Inflammatory macrophage (primary cell): Measurements from ENCODE around the gene TOMM40L.

Experiments used
- DNase-seq, 2 donors: peaks; one replicate each; pipeline ENCODE4 v3.0.0-alpha.2; 2020 to 2022

Gene TOMM40L

DNA sequence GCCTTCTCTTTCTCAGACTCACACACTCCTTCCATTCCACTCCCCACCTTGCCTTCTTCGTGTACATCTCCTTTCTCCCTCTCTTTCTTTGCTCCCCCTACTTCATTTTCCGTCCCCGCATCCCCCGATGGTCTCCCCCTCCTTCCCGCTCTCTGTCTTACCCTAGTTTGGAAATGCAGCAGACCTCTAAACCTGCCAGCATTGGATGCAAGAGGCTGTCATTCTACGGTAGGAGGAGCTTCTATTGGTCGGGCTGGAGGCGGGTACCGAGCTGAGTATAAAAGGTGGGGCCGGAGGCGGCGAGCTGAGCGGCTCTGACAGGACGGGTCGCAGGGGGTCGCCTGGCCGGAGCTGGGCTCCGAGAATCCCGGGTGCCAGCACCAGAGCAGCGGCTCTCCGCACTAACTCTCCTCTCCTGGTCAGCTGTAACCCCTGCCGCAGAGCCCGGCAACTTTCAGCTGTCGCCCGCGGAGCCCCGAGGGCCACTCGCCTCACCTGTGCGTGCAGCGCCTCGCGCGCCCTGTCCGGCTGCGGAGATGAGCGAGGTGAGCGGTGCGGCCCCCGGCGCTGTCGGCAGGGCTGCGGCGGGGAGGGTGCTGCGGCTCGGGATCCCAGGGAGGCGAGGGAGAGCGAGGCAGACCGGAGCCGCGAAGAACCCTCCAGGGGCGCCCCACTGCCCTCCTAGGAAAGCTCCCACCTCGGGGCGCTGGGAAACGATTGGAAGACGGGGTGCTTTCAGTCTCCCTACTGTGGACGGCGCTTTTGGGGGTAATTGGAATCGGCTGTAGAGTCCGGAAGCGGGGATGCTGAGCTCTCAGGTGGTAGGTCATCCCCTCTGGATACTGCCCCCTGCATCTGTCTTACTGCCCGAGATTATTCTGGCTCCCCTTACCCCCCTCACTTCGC is 32.8 kb downstream of the TOMM40L start, which contains the start of gene PCP4L1:
Gene PCP4L1, plus strand, starts transcription at position 307 of the 906 bp plus-strand sequence. Its CDS starts 230 bp downstream, at position 537.
- DNase-seq = peak in 1 of 2 donors; percentile 24

DNA sequence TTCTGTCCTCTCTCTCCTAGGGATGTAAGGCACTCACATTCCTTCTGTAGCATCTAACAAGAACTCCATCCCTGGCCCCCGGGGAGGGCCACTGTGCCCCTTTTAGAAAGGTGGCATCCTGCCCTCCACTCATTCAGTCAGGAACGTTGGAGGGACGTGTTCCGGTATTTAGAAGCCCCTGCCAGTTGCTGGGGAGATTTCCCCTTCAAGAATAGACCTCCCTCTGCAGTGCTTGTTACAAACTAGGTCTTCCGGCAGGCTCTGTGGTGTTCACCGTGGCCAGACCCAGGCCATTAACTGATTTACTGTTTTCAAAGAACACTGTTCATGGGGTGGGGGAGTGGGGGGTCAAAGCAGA is 33.5 kb downstream of the TOMM40L start:
- no peak for DNase-seq

DNA sequence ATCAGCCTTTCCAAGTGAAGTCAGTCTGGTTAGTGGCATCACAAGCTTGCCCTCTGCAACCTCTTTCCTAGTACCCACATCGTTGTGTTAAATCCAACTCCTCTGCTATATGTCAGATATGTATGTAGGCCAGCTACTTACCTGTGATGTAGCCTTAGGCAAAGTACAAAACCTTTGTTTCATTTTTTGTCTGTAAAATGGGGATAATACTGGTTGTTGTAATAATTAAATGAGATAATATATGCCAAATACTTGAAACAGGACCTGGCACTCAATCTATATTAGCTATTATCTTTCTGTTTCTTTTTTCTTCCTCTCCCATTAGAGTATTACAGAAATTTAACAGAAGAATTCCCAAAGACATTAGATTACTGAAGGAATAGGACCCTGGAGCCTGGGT is 33.9 kb downstream of the TOMM40L start:
- no peak for DNase-seq

DNA sequence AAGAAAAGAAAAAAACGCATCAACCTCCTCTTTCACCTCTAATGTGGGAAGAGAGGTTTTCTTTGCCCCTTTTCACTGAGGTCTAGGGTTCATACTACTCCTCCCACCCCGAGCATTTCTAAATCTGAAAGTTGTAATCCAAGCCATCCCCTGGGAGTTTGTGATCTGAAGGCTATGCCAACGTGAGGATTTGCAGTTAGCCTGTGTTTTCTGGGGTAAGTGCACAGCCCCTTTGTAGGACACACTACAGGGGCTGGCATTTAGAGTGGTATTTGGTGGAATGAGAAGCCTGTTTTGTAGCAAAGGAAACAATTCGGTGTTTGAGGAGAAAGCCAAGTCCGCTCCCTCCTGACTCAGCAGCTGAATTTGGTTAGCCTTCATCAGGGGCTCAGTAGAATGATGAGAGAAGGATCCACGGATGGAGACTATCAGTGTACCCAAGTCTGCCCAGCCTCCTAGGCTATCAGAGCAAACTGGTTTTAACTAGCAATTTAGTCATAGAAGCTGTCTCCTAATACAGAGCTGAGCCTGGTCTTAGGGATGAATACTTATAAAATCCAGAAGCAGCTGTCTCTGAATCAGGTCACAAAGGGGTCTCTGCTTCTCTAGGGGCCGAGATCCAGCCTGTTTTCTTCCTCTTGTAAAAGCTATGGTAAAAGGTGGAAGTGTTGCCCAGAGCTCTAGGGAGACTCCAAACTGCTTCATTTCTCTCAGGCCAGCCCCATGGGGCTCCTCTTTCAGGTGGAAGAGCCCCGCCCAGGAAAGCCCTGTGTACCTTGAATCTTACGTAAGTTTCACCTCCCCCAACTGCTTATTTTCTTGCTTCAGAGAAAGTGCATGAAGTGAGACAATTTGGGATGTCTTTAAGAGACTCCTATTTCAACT is 34.8 kb downstream of the TOMM40L start:
- no peak for DNase-seq

DNA sequence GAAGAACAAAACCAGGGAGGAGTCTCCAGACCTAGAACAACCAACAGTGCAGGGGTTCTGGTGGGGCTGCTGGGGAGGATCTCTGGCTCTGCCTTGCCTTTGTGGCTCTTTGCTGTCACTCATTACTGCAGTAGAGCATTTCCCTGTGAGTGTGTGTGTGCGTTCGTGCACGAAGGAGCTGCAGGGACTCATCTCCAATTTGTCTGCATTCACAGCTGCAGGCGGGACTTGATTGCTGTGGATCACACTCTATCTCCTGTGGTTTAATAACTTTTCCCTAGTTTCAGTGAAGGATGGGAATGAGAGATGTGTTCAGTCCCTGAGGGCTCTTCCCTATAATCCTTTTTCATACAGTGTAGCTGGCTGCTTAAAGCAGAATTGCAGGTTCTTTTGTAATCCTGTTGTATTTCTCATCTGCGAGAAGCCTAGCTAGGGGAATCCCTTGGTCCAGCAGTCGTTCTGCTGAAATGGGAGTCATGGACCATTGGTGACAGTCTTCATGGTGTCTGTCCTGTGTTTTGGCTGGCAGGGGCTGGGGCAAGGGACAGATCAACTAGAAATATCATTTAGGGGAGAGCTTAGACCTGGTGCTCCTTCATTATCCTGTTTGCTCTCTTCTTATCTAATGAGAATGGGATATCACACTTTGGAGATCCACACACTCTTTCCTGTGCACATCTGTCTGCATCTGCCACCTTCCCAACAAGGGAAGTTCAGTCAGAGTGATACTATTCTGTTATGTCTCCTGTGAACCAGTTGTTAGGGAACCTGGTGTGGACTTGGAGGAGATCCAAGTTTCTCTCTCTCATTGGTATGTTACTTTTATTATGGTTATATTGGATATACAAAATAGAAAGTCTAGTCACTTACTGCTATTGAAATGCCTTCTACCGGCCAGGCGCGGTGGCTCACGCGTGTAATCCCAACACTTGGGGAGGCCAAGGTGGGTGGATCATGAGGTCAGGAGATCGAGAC is 35.7 kb downstream of the TOMM40L start:
- peak in 1 of 2 donors; percentile 7 for DNase-seq

DNA sequence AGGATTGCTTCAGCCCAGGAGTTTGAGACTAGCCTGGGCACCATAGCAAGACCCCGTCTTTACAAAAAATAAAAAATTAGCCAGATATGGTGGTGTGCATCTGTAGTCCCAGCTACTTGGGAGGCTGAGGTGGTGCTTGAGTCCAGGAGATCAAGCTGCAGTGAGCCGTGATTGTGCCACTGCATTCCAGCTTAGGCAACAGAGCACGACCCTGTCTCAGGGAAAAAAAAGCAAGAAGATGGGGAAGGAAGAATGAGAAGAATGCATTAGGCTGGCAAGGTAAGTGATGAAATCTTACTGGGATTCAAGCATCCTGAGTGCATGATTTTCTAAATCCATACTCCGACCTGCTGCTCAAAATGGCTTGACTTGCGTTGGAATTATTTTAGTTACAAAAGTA is 39.4 kb downstream of the TOMM40L start:
- DNase-seq = no peak

DNA sequence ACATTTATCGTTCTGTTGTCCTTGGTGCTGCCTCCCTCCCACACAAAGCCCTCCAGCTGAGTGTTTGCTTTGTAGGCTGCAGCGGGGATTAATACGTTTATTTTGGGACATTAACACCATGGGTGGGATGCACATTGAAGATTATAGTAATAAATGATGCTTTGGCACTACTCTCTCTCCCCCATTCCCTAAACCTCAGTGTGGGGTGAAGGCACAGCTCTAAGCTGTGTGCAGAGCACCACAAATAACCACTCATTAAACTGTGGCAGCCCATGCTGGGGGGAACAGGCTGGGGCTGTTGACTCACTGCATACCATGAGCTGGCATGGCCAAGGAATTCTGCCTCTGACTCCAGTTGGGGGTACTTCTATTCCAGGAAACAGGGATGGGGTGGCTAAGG is 40.3 kb downstream of the TOMM40L start:
- no peak for DNase-seq

DNA sequence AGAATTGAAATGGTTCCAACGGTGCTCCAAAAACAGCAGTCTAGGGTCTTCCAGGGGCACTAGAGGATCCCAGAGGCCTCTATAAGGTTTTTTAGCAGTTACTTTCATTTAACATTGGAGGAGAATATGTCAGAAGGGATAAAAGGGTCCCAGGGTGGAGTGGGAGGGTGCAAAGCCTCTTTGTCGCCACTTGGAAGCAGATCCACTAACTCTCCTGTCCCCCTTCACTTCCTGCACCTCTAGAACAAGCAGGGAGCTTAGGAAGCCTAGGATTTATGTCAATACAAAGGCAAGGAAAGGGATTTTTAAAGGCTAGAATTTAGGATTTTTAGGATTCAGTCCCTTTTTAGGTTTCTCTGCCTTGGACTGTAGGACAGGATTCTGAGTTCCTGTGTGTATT is 41.0 kb downstream of the TOMM40L start:
- DNase-seq = no peak

DNA sequence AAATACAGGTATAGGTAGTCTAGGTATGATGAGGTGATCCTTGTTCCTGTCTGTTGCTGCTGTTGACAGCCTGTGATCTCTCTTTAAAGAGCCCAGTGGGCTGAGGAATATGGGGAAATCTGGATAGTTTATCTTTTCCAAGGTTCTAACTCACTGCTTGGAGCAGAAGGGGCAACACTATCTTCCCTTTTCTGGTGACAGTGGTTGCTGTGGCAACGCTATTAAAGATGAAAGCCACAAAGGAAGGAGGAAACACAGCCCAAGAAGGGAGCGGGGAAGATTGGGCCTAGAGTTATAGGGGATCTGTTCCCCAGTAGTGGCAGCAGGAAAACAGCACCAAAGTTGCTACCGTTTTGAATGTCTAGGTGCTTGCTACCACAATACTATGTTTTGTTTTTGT is 41.5 kb downstream of the TOMM40L start:
- DNase-seq = peak; percentile 40 to 50

DNA sequence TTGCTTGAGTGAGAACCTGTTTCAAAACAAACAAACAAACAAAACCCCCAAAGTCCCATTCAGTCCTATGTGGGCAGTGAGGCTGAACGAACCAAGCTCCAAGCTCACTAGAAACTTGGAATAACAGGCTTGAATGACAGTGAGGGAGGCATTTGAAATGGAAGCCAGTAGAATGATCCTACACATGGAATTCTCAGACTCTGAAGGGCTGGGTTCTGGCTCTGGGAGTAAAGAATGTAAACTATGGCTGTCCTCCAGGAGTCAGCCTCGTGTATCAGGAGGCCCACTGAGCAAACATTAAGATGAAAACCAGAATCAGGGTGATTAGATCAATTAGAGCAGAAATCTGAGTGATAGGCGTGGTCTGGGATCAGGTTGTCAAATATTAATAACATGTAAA is 47.5 kb downstream of the TOMM40L start:
- no peak for DNase-seq

DNA sequence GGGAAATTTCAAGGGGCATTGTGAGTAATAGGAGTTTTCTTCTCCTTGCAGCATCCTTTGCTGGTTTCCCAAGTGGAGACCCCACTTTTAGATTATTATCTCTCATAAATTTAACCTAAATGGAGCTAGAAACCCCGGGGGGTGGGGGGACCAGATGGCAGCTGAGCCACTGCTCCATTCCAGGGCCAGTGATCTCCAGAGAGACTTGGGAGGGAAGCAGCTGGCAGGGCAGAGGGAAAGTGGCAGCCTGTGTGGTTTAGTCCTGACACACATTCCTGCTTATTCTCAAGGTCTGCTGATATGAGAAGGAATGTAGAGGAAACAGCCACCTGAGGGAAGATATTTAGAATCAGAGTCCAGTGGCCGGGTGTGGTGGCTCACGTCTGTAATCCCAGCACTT is 49.0 kb downstream of the TOMM40L start:
- DNase-seq = no peak
